Type B pancreatic cell (in vitro differentiated cells): ENCODE results near the gene ANO9. TPM values are rescaled to one million over a fixed set of nuclear protein-coding genes. Genes with fewer than 3 reads are reported as not detected.
A peak's percentile ranks its signal among the peaks of the same experiment; 100 is the strongest.
"Not testable (repeated sequence)": the region's sequence is repeated elsewhere in the genome, so short reads cannot be mapped to it uniquely, and the experiment has no call there.

Experiments
- DNase-seq: peaks from one replicate; pipeline ENCODE4 v3.0.0; 2021; ENCODE audit warnings: mixed read lengths; ENCODE audit not compliant: unreplicated experiment; ENCODE audit errors: extremely low spot score
- H3K27ac Mint-ChIP-seq: 2 replicates; pipeline ENCODE4 v1.8.0; 2021; ENCODE audit warnings: mild to moderate bottlenecking, mixed read lengths
- H3K27me3 Mint-ChIP-seq: 2 replicates; pipeline ENCODE4 v1.8.0; 2021; ENCODE audit warnings: mixed read lengths
- H3K36me3 Mint-ChIP-seq: 2 replicates; pipeline ENCODE4 v1.8.0; 2021; ENCODE audit warnings: mixed read lengths
- H3K4me1 Mint-ChIP-seq: one replicate; pipeline ENCODE4 v1.8.0; 2021; ENCODE audit warnings: mixed read lengths; ENCODE audit not compliant: unreplicated experiment
- H3K4me3 Mint-ChIP-seq: 2 replicates; pipeline ENCODE4 v1.8.0; 2021; ENCODE audit warnings: mild to moderate bottlenecking, mixed read lengths
- H3K9me3 Mint-ChIP-seq: 2 replicates; pipeline ENCODE4 v1.8.0; 2021; ENCODE audit warnings: mixed read lengths
- total RNA-seq: library from RNA; stranded (reverse); gene quantifications from 2 replicates; pipeline ENCODE4 v1.2.1, GENCODE V29; 2021; ENCODE audit warnings: low replicate concordance
- TF ChIP-seq, protein P1 (sequence below): fragments of 200-600 bp; sonication (generic); conservative IDR thresholded peaks from 2 replicates; pipeline ENCODE4 v1.5.0; 2021; ENCODE audit warnings: antibody characterized with exemption, mild to moderate bottlenecking

The ANO9 gene
- total RNA-seq, 1 donor from 2014 or later = 25.3 TPM

DNA sequence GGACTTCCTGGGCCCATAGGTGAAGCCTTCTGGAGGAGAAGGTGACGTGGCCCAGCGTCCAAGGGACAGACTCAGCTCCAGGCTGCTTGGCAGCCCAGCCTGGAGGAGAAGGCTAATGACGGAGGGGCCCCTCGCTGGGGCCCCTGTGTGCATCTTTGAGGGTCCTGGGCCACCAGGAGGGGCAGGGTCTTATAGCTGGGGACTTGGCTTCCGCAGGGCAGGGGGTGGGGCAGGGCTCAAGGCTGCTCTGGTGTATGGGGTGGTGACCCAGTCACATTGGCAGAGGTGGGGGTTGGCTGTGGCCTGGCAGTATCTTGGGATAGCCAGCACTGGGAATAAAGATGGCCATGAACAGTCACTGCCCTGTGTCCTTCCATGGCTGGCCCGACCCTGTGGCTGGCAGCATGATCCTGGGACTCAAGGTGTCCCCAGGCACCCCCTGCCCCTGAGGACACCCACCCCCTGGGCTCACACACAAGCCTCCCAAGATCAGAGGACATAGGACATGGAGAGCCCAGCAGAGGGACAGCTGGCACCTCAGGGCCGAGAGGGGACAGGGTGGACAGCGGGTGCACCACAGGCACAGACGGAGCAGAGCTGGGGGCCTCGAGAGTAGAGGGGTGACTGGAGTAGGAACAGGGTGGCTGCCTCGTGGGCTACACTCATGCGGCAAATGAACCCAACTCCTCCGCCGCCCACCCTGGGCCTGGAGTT is 37.1 kb downstream of the ANO9 start:
- no peak for DNase-seq
- TF ChIP-seq, protein P1, sequence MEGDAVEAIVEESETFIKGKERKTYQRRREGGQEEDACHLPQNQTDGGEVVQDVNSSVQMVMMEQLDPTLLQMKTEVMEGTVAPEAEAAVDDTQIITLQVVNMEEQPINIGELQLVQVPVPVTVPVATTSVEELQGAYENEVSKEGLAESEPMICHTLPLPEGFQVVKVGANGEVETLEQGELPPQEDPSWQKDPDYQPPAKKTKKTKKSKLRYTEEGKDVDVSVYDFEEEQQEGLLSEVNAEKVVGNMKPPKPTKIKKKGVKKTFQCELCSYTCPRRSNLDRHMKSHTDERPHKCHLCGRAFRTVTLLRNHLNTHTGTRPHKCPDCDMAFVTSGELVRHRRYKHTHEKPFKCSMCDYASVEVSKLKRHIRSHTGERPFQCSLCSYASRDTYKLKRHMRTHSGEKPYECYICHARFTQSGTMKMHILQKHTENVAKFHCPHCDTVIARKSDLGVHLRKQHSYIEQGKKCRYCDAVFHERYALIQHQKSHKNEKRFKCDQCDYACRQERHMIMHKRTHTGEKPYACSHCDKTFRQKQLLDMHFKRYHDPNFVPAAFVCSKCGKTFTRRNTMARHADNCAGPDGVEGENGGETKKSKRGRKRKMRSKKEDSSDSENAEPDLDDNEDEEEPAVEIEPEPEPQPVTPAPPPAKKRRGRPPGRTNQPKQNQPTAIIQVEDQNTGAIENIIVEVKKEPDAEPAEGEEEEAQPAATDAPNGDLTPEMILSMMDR = no peak
- no peak overlapping the region for H3K4me3 Mint-ChIP-seq
- no peaks in the 10 kb centered on the region for H3K9me3 Mint-ChIP-seq
- H3K27me3 Mint-ChIP-seq = no peaks in the 10 kb centered on the region
- H3K36me3 Mint-ChIP-seq = no peaks in the 10 kb centered on the region
- H3K4me1 Mint-ChIP-seq = no peaks in the 10 kb centered on the region
- peak overlapping the region; percentile 65 for H3K27ac Mint-ChIP-seq

GRCh38 chr11:403761-404431 is 37.9 kb downstream of the ANO9 start:
- Mint-ChIP-seq H3K4me3 (no peak overlapping the region), H3K36me3 (no peaks in the 10 kb centered on the region), H3K9me3 (no peaks in the 10 kb centered on the region), H3K4me1 (no peaks in the 10 kb centered on the region), H3K27ac (no peak overlapping the region), H3K27me3 (no peaks in the 10 kb centered on the region)
- TF ChIP-seq, protein P1 = no peak
- DNase-seq = no peak

GRCh38 chr11:403021-403760 is 38.6 kb downstream of the ANO9 start:
- Mint-ChIP-seq H3K9me3 (no peaks in the 10 kb centered on the region), H3K4me1 (no peaks in the 10 kb centered on the region), H3K27me3 (no peaks in the 10 kb centered on the region), H3K4me3 (no peak overlapping the region), H3K36me3 (no peaks in the 10 kb centered on the region), H3K27ac (no peak overlapping the region)
- TF ChIP-seq, protein P1 = no peak
- DNase-seq = no peak

- not testable (repeated sequence) for H3K27me3 Mint-ChIP-seq, H3K4me3 Mint-ChIP-seq, H3K27ac Mint-ChIP-seq, DNase-seq, H3K4me1 Mint-ChIP-seq, H3K36me3 Mint-ChIP-seq, H3K9me3 Mint-ChIP-seq
These were observed 40.6 kb downstream of the ANO9 start for GRCh38 chr11:401196-401595.

DNA sequence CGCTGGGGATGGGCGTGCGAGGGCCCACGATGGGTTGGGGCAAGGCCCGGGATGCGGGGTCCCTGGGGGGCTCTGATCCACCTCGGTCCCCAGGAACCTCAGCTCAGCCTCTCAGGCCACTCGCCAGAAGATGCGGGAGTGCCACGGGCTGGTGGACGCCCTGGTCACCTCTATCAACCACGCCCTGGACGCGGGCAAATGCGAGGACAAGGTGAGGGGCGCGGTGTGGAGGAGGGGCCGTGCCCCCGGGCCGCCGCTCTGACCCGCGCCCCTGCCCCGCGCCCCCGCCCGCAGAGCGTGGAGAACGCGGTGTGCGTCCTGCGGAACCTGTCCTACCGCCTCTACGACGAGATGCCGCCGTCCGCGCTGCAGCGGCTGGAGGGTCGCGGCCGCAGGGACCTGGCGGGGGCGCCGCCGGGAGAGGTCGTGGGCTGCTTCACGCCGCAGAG is 41.5 kb downstream of the ANO9 start:
- no peaks in the 10 kb centered on the region for H3K4me1 Mint-ChIP-seq
- TF ChIP-seq, protein P1 = no peak
- no peaks in the 10 kb centered on the region for H3K36me3 Mint-ChIP-seq
- no peaks in the 10 kb centered on the region for H3K9me3 Mint-ChIP-seq
- H3K27me3 Mint-ChIP-seq = no peaks in the 10 kb centered on the region
- no peak overlapping the region for H3K27ac Mint-ChIP-seq
- no peak for DNase-seq
- no peak overlapping the region for H3K4me3 Mint-ChIP-seq
